Subcutaneous abdominal adipose tissue (tissue), 5 donors: ENCODE data around the gene PMFBP1.

Source experiments
- H3K27ac ChIP-seq: one replicate; pipeline ENCODE4 v1.7.0; 2013; ENCODE audit warnings: low read depth, mild to moderate bottlenecking, inconsistent platforms, low read length, moderate library complexity
- H3K27me3 ChIP-seq, 5 donors: one replicate each; pipeline ENCODE4 v1.7.0; 2013; ENCODE audit warnings: low read length in 5 of 5, inconsistent platforms in 1 of 5; ENCODE audit not compliant: control insufficient read depth in 5 of 5, insufficient read depth in 4 of 5
- H3K36me3 ChIP-seq, 5 donors: one replicate each; pipeline ENCODE4 v1.7.0; 2013; ENCODE audit warnings: low read length in 5 of 5; ENCODE audit not compliant: control insufficient read depth in 5 of 5, insufficient read depth in 5 of 5
- H3K4me1 ChIP-seq, 5 donors: one replicate each; pipeline ENCODE4 v1.7.0; 2013; ENCODE audit warnings: low read length in 5 of 5, mild to moderate bottlenecking in 3 of 5, moderate library complexity in 1 of 5; ENCODE audit not compliant: control insufficient read depth in 5 of 5, insufficient read depth in 5 of 5
- H3K4me3 ChIP-seq, 5 donors: one replicate each; pipeline ENCODE4 v1.7.0; 2013; ENCODE audit warnings: low read length in 5 of 5, low read depth in 1 of 5
- H3K9ac ChIP-seq, 5 donors: one replicate each; pipeline ENCODE4 v1.7.0; 2013; ENCODE audit warnings: low read length in 5 of 5, mild to moderate bottlenecking in 4 of 5, moderate library complexity in 3 of 5
- H3K9me3 ChIP-seq, 5 donors: one replicate each; pipeline ENCODE4 v1.7.0; 2013; ENCODE audit warnings: low read length in 5 of 5; ENCODE audit not compliant: control insufficient read depth in 5 of 5
- donor health status: healthy.
- donor health status: healthy.
- donor health status: healthy.
- donor health status: healthy.
- donor health status: healthy.

Gene PMFBP1

DNA sequence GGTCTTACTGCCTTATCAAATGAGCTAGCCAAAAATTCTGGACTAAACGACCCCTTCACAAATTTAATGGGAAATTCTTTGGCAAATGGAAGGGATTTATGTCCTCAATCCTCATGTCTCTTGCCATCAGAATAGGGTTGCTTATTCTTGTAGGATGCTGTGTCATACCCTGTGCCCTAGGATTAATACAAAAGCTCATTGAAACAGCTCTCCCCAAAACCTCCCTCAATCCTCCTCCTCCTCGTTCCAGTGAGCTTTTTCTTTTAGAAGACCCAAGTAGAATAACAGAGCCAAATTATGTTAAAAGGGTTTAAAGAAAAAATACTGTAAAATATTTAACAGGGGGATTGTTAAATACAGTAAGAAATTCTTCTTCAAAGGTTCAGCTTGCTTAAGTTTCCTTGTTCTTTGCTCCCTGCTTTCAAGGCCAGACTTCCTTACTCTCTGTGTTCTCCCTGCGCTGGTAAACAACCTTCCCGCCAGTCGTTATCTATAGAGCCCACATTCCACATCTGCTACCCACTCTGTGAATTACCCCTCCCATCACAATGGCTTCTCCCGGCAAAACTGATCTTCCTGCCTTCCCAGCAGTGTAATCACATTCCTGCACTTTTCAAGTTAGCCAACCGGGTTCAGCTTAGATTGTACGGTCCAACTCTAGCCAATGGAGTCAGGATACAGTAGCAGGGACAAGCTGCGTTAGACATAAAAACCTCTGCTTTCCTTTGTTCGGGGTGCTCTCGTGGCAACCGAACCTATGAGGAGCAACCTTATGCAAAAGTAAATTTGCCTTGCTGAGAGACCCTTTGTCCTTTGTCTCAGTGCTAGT lies 99.2 kb downstream of the PMFBP1 start:
- Histone ChIP-seq H3K9me3 (no peaks in the 10 kb centered on the region), H3K4me1 (peaks cover 2 to 20% (median 12%) of the 10 kb centered on the region in 5 donors), H3K9ac (no peak overlapping the region), H3K36me3 (peaks cover 0 to 15% (median 4%) of the 10 kb centered on the region in 5 donors), H3K27ac (no peak overlapping the region), H3K27me3 (no peaks in the 10 kb centered on the region), H3K4me3 (no peak overlapping the region)
